Measurements from ENCODE around the gene LRRIQ3.

LRRIQ3 gene

GRCh38 chr1:74215229-74215628 is 17.3 kb upstream of the LRRIQ3 start:
- no peak for TF ChIP-seq PPARA (CRISPR knock-in tag; IDR thresholded peaks at IDR 0.05; ENCODE audit: borderline replicate concordance)
- TF ChIP-seq POU6F1 (CRISPR knock-in tag; IDR thresholded peaks at IDR 0.05; ENCODE audit: borderline replicate concordance, low read depth) = no peak
- TF ChIP-seq ESRRG (CRISPR knock-in tag; IDR thresholded peaks at IDR 0.05) = no peak
- no peak for TF ChIP-seq RARB (CRISPR knock-in tag; IDR thresholded peaks at IDR 0.05)
- no peak for TF ChIP-seq ISL1 (CRISPR knock-in tag; IDR thresholded peaks at IDR 0.05)
- no peak for TF ChIP-seq CSDC2 (CRISPR knock-in tag; IDR thresholded peaks at IDR 0.05)
- TF ChIP-seq ZC3H10 (CRISPR knock-in tag; IDR thresholded peaks at IDR 0.05) = no peak
- TF ChIP-seq TOX (CRISPR knock-in tag; IDR thresholded peaks at IDR 0.05; ENCODE audit: borderline replicate concordance) = no peak
- TF ChIP-seq ZNF565 (CRISPR knock-in tag; conservative IDR thresholded peaks at IDR 0.05; ENCODE audit: low read depth) = no peak
- no peak for TF ChIP-seq SNAI2 (CRISPR knock-in tag; IDR thresholded peaks at IDR 0.05)
- TF ChIP-seq CREB5 (CRISPR knock-in tag; IDR thresholded peaks at IDR 0.05; ENCODE audit: low read depth) = no peak
- TF ChIP-seq ARNTL (CRISPR knock-in tag; IDR thresholded peaks at IDR 0.05; ENCODE audit: borderline replicate concordance, low read depth) = no peak
- TF ChIP-seq ZFP30 (CRISPR knock-in tag; IDR thresholded peaks at IDR 0.05) = no peak
- no peak for TF ChIP-seq TCF4 (CRISPR knock-in tag; IDR thresholded peaks at IDR 0.05; ENCODE audit: borderline replicate concordance)

GRCh38 chr1:74205266-74205665 is 7.3 kb upstream of the LRRIQ3 start:
- no peak for TF ChIP-seq CSDC2 (CRISPR knock-in tag; IDR thresholded peaks at IDR 0.05)
- no peak for TF ChIP-seq PATZ1 (CRISPR knock-in tag; IDR thresholded peaks at IDR 0.05; ENCODE audit: borderline replicate concordance)
- TF ChIP-seq ZFP30 (CRISPR knock-in tag; IDR thresholded peaks at IDR 0.05) = no peak
- no peak for TF ChIP-seq ZNF70 (CRISPR knock-in tag; IDR thresholded peaks at IDR 0.05)
- no peak for TF ChIP-seq TCF4 (CRISPR knock-in tag; IDR thresholded peaks at IDR 0.05; ENCODE audit: borderline replicate concordance)
- TF ChIP-seq ZNF565 (CRISPR knock-in tag; conservative IDR thresholded peaks at IDR 0.05; ENCODE audit: low read depth) = no peak
- no peak for TF ChIP-seq CSRNP3 (CRISPR knock-in tag; IDR thresholded peaks at IDR 0.05)
- TF ChIP-seq ZFP3 (CRISPR knock-in tag; IDR thresholded peaks at IDR 0.05) = no peak
- TF ChIP-seq ZNF8 (CRISPR knock-in tag; IDR thresholded peaks at IDR 0.05) = no peak
- TF ChIP-seq TSHZ2 (CRISPR knock-in tag; IDR thresholded peaks at IDR 0.05) = no peak
- no peak for TF ChIP-seq POU6F1 (CRISPR knock-in tag; IDR thresholded peaks at IDR 0.05; ENCODE audit: borderline replicate concordance, low read depth)
- no peak for TF ChIP-seq ISL1 (CRISPR knock-in tag; IDR thresholded peaks at IDR 0.05)
- no peak for TF ChIP-seq ARNTL (CRISPR knock-in tag; IDR thresholded peaks at IDR 0.05; ENCODE audit: borderline replicate concordance, low read depth)
- TF ChIP-seq SNAI2 (CRISPR knock-in tag; IDR thresholded peaks at IDR 0.05) = no peak
- no peak for TF ChIP-seq TOX (CRISPR knock-in tag; IDR thresholded peaks at IDR 0.05; ENCODE audit: borderline replicate concordance)
- TF ChIP-seq PPARA (CRISPR knock-in tag; IDR thresholded peaks at IDR 0.05; ENCODE audit: borderline replicate concordance) = no peak
- peak; percentile 75 for ATAC-seq

More at GRCh38 chr1:74215229-74215628, 17.3 kb upstream of the LRRIQ3 start:
- no peak for ATAC-seq

All from SK-N-SH treated with all-trans-retinoic acid at 6 μM for 48 hours (cell line).